ENCODE results near the gene CAPN14. TPM values are rescaled to one million over a fixed set of nuclear protein-coding genes. Genes with fewer than 3 reads are reported as not detected.
"Not testable (repeated sequence)": the region's sequence is repeated elsewhere in the genome, so short reads cannot be mapped to it uniquely, and the experiment has no call there.

The CAPN14 gene
- total RNA-seq, 1 donor from 2014 or later, result 0.20 TPM

- peak; percentile 46 for DNase-seq (ENCODE audit: low read depth)
These were observed 20.7 kb downstream of the CAPN14 start for GRCh38 chr2:31196622-31197021.

GRCh38 chr2:31193806-31194205 lies 23.5 kb downstream of the CAPN14 start:
- DNase-seq (ENCODE audit: low read depth), result no peak

- no peak for DNase-seq (ENCODE audit: low read depth)
These were observed 24.4 kb downstream of the CAPN14 start for GRCh38 chr2:31192851-31193392.

GRCh38 chr2:31192396-31192795 lies 24.9 kb downstream of the CAPN14 start:
- DNase-seq (ENCODE audit: low read depth), result no peak

GRCh38 chr2:31191931-31192330 lies 25.4 kb downstream of the CAPN14 start:
- DNase-seq (ENCODE audit: low read depth), result no peak

GRCh38 chr2:31190188-31190587 lies 27.1 kb downstream of the CAPN14 start:
- DNase-seq (ENCODE audit: low read depth), result no peak

- DNase-seq (ENCODE audit: low read depth), result no peak
These were observed 28.2 kb downstream of the CAPN14 start for GRCh38 chr2:31189141-31189540.

GRCh38 chr2:31188131-31188530 lies 29.2 kb downstream of the CAPN14 start:
- no peak for DNase-seq (ENCODE audit: low read depth)

- DNase-seq (ENCODE audit: low read depth), result no peak
These were observed 30.1 kb downstream of the CAPN14 start for GRCh38 chr2:31187166-31187565.

- not testable (repeated sequence) for DNase-seq (ENCODE audit: low read depth)
These were observed 33.3 kb downstream of the CAPN14 start for GRCh38 chr2:31183973-31184372.

- DNase-seq (ENCODE audit: low read depth), result no peak
These were observed 40.6 kb downstream of the CAPN14 start for GRCh38 chr2:31176742-31177141.

- no peak for DNase-seq (ENCODE audit: low read depth)
These were observed 46.2 kb downstream of the CAPN14 start for GRCh38 chr2:31171142-31171541.

GRCh38 chr2:31170071-31170698 lies 47.1 kb downstream of the CAPN14 start:
- DNase-seq (ENCODE audit: low read depth), result peak; percentile 73

- DNase-seq (ENCODE audit: low read depth), result peak; percentile 15
These were observed 49.0 kb downstream of the CAPN14 start for GRCh38 chr2:31168291-31168690.

GRCh38 chr2:31166925-31167324 lies 50.4 kb downstream of the CAPN14 start:
- DNase-seq (ENCODE audit: low read depth), result no peak

GRCh38 chr2:31163011-31163539 lies 54.2 kb downstream of the CAPN14 start:
- no peak for DNase-seq (ENCODE audit: low read depth)

GRCh38 chr2:31161637-31162036 lies 55.7 kb downstream of the CAPN14 start:
- DNase-seq (ENCODE audit: low read depth), result no peak

- no peak for DNase-seq (ENCODE audit: low read depth)
These were observed 65.8 kb downstream of the CAPN14 start for GRCh38 chr2:31151501-31151900.

GRCh38 chr2:31150120-31150670 lies 67.1 kb downstream of the CAPN14 start:
- DNase-seq (ENCODE audit: low read depth), result no peak

- no peak for DNase-seq (ENCODE audit: low read depth)
These were observed 68.8 kb downstream of the CAPN14 start for GRCh38 chr2:31148514-31148913.

GRCh38 chr2:31147645-31148044 lies 69.7 kb downstream of the CAPN14 start:
- DNase-seq (ENCODE audit: low read depth), result no peak

GRCh38 chr2:31142110-31142509 lies 75.2 kb downstream of the CAPN14 start:
- DNase-seq (ENCODE audit: low read depth), result no peak

GRCh38 chr2:31141443-31142085 lies 75.8 kb downstream of the CAPN14 start:
- no peak for DNase-seq (ENCODE audit: low read depth)

Measured in renal cortical epithelial cell (primary cell).